ENCODE data around the gene PRF1.

DNA sequence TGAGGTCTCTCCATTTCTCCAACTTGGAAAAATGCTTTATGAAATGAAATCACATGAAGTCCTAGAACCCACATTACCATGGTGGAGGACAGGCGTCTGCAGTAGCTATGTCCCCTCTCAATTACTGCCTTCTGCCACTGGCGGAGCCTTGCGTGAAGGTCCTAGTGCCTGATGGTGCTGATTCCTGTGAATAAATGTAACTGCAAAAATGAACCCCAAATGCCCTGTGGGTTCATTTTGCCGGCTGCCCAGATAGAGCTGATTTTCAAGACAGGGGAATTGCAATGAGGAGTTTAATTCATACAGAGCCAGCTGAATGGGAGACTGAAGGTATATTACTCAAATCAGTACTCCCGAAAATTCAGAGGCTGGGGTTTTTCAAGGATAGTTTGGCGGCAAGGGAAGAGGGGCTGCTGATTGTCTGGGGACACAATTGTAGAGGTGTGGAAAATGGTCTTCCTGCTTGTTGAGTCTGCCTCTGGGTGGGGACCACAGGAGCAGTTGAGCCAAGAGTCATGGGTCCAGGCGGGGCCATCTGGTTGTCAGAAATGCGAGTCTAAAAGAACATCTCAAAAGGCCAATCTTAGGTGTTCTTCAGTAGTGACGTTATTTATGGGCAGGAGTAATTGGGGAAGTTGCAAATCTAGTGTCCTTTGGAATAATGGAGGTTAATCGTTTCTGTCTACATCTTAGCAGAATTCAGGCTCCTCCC, 13.5 kb downstream of the PRF1 start:
- TF ChIP-seq, protein P1, sequence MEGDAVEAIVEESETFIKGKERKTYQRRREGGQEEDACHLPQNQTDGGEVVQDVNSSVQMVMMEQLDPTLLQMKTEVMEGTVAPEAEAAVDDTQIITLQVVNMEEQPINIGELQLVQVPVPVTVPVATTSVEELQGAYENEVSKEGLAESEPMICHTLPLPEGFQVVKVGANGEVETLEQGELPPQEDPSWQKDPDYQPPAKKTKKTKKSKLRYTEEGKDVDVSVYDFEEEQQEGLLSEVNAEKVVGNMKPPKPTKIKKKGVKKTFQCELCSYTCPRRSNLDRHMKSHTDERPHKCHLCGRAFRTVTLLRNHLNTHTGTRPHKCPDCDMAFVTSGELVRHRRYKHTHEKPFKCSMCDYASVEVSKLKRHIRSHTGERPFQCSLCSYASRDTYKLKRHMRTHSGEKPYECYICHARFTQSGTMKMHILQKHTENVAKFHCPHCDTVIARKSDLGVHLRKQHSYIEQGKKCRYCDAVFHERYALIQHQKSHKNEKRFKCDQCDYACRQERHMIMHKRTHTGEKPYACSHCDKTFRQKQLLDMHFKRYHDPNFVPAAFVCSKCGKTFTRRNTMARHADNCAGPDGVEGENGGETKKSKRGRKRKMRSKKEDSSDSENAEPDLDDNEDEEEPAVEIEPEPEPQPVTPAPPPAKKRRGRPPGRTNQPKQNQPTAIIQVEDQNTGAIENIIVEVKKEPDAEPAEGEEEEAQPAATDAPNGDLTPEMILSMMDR (conservative IDR thresholded peaks at IDR 0.05 in 1 of 2, IDR thresholded peaks at IDR 0.05 in 1 of 2; ENCODE audit: low read depth in 1 of 2, low read length in 2 of 2): no peak
- no peak for TF ChIP-seq EZH2 (IDR thresholded peaks at IDR 0.05; ENCODE audit: low read length, missing control alignments)
